ENCODE data around the gene TMPRSS13. TPM values are rescaled to one million over a fixed set of nuclear protein-coding genes. Genes with fewer than 3 reads are reported as not detected.

The TMPRSS13 gene
- total and polyA plus RNA-seq, 2 of the 13 experiments (the other 11 are each of a cell fraction or from before 2014, with no cell fraction given): not detected

GRCh38 chr11:117946842-117947526, 17.8 kb upstream of the TMPRSS13 start (continued):
- TF ChIP-seq ZBTB40 (IDR thresholded peaks at IDR 0.05) (no peak), ZBTB40 (CRISPR knock-in tag; IDR thresholded peaks at IDR 0.05) (no peak), ZNF841 (CRISPR knock-in tag; IDR thresholded peaks at IDR 0.05; ENCODE audit: borderline replicate concordance) (no peak), ZNF260 (CRISPR knock-in tag; IDR thresholded peaks at IDR 0.05; ENCODE audit: borderline replicate concordance, low read depth) (no peak), NPAS2 (CRISPR knock-in tag; IDR thresholded peaks at IDR 0.05; ENCODE audit: borderline replicate concordance) (no peak), ZBTB8A (CRISPR knock-in tag; IDR thresholded peaks at IDR 0.05; ENCODE audit: borderline replicate concordance, low read depth) (no peak), ELF4 (CRISPR knock-in tag; IDR thresholded peaks at IDR 0.05; ENCODE audit: borderline replicate concordance) (no peak), CENPX (CRISPR knock-in tag; IDR thresholded peaks at IDR 0.05) (no peak), PHF20 (CRISPR knock-in tag; IDR thresholded peaks at IDR 0.05) (no peak), ZNF619 (CRISPR knock-in tag; IDR thresholded peaks at IDR 0.05) (0 out of 2 replicates have a peak, but pooled peaks have one; percentile 61), XRCC5 (optimal IDR thresholded peaks at IDR 0.05; ENCODE audit: low read length) (peak; percentile 67), ZSCAN30 (CRISPR knock-in tag; IDR thresholded peaks at IDR 0.05) (no peak), ZNF605 (CRISPR knock-in tag; IDR thresholded peaks at IDR 0.05) (no peak), SNAI1 (CRISPR knock-in tag; IDR thresholded peaks at IDR 0.05; ENCODE audit: borderline replicate concordance) (no peak), CREB1 (IDR thresholded peaks at IDR 0.05) (no peak), CREB1 (CRISPR knock-in tag; IDR thresholded peaks at IDR 0.05) (no peak), ZSCAN31 (CRISPR knock-in tag; IDR thresholded peaks at IDR 0.05; ENCODE audit: low read depth) (no peak), GATA4 (IDR thresholded peaks at IDR 0.05; ENCODE audit: borderline replicate concordance, low read depth) (no peak), ZNF121 (CRISPR knock-in tag; IDR thresholded peaks at IDR 0.05) (no peak), KDM6A (CRISPR knock-in tag; IDR thresholded peaks at IDR 0.05; ENCODE audit: low read depth) (no peak)
- TF ChIP-seq, protein P1, sequence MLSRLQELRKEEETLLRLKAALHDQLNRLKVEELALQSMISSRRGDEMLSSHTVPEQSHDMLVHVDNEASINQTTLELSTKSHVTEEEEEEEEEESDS (CRISPR knock-in tag; IDR thresholded peaks at IDR 0.05; ENCODE audit: borderline replicate concordance): no peak
- TF ChIP-seq, protein P2, sequence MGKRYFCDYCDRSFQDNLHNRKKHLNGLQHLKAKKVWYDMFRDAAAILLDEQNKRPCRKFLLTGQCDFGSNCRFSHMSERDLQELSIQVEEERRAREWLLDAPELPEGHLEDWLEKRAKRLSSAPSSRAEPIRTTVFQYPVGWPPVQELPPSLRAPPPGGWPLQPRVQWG (CRISPR knock-in tag; IDR thresholded peaks at IDR 0.05; ENCODE audit: borderline replicate concordance, low read depth): no peak

All from HepG2 (cell line).